ENCODE measurements around the gene DEGS2. TPM values are rescaled to one million over a fixed set of nuclear protein-coding genes. Genes with fewer than 3 reads are reported as not detected.

DEGS2 gene
- total and polyA plus RNA-seq, 3 experiments from 2014 or later, result 0.35 to 0.72 (median 0.42) TPM

DNA sequence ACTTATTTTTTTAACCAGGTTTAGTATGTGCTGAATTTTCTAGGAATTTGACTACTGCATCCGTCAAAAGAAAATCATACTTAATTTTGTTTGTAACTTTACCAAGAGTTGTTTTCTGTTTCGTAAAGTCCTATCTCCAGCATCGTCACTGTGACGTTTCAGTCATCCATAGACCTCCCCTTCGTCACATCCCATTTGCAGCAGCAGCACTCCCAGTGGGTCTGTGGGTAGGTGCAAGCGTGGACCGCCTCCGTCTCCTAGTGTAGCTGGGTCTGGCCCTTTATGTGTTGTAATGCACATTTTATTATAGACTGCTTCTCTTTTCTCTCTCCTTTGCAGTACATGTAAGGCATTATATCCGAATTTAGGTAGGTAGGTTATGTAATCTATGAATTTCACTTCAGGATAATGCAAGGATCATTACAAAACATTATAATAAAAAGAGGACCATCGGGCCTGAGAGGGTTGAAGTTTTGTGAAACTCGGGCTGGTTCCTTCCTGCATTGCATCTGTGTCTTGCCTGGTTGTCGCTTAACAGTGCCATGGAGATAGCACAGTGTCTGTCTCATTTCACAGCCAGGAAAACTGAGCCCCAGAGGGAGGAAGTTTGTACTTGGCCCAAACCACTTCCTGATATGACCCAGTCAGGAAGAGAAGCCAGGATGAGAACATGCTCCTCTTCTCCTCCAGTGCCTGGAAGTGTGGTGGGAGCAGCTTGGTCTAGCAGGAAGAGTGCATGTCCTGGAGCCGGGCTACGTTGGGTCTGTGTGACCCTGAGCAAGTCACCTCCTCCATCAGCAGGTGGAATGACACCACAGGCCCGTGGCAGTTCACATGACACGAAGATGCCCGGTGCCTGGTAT, 53.0 kb downstream of the DEGS2 start:
- CTCF ChIA-PET, result interaction anchor here (1.2 to 58.3 kb wide), 3 partner anchors 23 to 86 kb away, joined by 3 to 1568 read pairs (median 11); partner anchors contain the start of gene EVL
- POLR2A ChIA-PET, result interaction anchor here (1.1 to 10.8 kb wide), 5 partner anchors 11 to 38 kb away, joined by 3 to 106 read pairs (median 6); partner anchors contain the start of gene EVL
- Mint-ChIP-seq H3K27ac (peak overlapping the region; percentile 86 to 97 (median 94)), H3K36me3 (peaks cover 7 to 95% (median 26%) of the 10 kb centered on the region in 3 donors), H3K27me3 (peaks cover 0 to 6% of the 10 kb centered on the region in 2 donors), H3K4me3 (peak overlapping the region; percentile 26 to 86 (median 74)), H3K4me1 (peaks cover 79 to 89% (median 83%) of the 10 kb centered on the region in 3 donors), H3K9me3 (no peaks in the 10 kb centered on the region)
- H3K4me1 ChIP-seq (ENCODE audit: insufficient read depth, low read length), result peaks cover 79% of the 10 kb centered on the region
- no peak overlapping the region for H3K4me3 ChIP-seq (ENCODE audit: low read length)
- H3K9me3 ChIP-seq (ENCODE audit: low read length), result no peaks in the 10 kb centered on the region
- H3K36me3 ChIP-seq (ENCODE audit: insufficient read depth, low read length), result peaks cover 53% of the 10 kb centered on the region
- H3K27me3 ChIP-seq (ENCODE audit: insufficient read depth, low read length, poor library complexity, severe bottlenecking), result no peaks in the 10 kb centered on the region
- peak overlapping the region; percentile 5 for H3K27ac ChIP-seq (ENCODE audit: low read depth, low read length)
- peak in 4 of 5 donors; percentile 44 to 78 (median 61) for DNase-seq

GRCh38 chr14:100105357-100106169, 53.9 kb downstream of the DEGS2 start:
- no peaks in the 10 kb centered on the region for H3K9me3 ChIP-seq (ENCODE audit: low read length)
- H3K4me1 Mint-ChIP-seq, result peaks cover 86 to 94% (median 92%) of the 10 kb centered on the region in 3 donors
- ChIA-PET CTCF (interaction anchor here (0.5 to 58.3 kb wide), 8 partner anchors 10 to 122 kb away, joined by 3 to 1568 read pairs (median 4); partner anchors contain the start of gene EVL), POLR2A (interaction anchor here (0.5 to 10.8 kb wide), 7 partner anchors 10 to 167 kb away, joined by 3 to 106 read pairs (median 6); partner anchors contain the start of gene EVL)
- H3K4me3 ChIP-seq (ENCODE audit: low read length), result peak overlapping the region; percentile 27
- no peaks in the 10 kb centered on the region for H3K9me3 Mint-ChIP-seq
- H3K27me3 Mint-ChIP-seq, result peaks cover 0 to 6% of the 10 kb centered on the region in 2 donors
- H3K27ac Mint-ChIP-seq, result peak overlapping the region; percentile 86 to 97 (median 94)
- H3K36me3 Mint-ChIP-seq, result peaks cover 7 to 96% (median 28%) of the 10 kb centered on the region in 3 donors
- H3K4me1 ChIP-seq (ENCODE audit: insufficient read depth, low read length), result peaks cover 88% of the 10 kb centered on the region
- no peaks in the 10 kb centered on the region for H3K27me3 ChIP-seq (ENCODE audit: insufficient read depth, low read length, poor library complexity, severe bottlenecking)
- peak overlapping the region; percentile 5 for H3K27ac ChIP-seq (ENCODE audit: low read depth, low read length)
- H3K36me3 ChIP-seq (ENCODE audit: insufficient read depth, low read length), result peaks cover 50% of the 10 kb centered on the region
- DNase-seq, result peak in 3 of 5 donors; percentile 24 to 68 (median 54)
- peak overlapping the region; percentile 46 to 86 (median 74) for H3K4me3 Mint-ChIP-seq

GRCh38 chr14:100104523-100105300, 54.7 kb downstream of the DEGS2 start:
- Mint-ChIP-seq H3K9me3 (no peaks in the 10 kb centered on the region), H3K36me3 (peaks cover 11 to 96% (median 33%) of the 10 kb centered on the region in 3 donors), H3K4me1 (peaks cover 92 to 100% (median 99%) of the 10 kb centered on the region in 3 donors), H3K27me3 (peaks cover 0 to 6% of the 10 kb centered on the region in 2 donors), H3K27ac (peak overlapping the region; percentile 87 to 97 (median 94)), H3K4me3 (peak overlapping the region in 6 of 7 donors; percentile 54 to 85 (median 77))
- Histone ChIP-seq H3K27ac (ENCODE audit: low read depth, low read length) (no peak overlapping the region), H3K4me1 (ENCODE audit: insufficient read depth, low read length) (peaks cover 97% of the 10 kb centered on the region), H3K4me3 (ENCODE audit: low read length) (peak overlapping the region; percentile 27), H3K27me3 (ENCODE audit: insufficient read depth, low read length, poor library complexity, severe bottlenecking) (no peaks in the 10 kb centered on the region), H3K9me3 (ENCODE audit: low read length) (no peaks in the 10 kb centered on the region), H3K36me3 (ENCODE audit: insufficient read depth, low read length) (peaks cover 50% of the 10 kb centered on the region)
- CTCF ChIA-PET, result interaction anchor here (0.5 to 58.3 kb wide), 10 partner anchors 10 to 122 kb away, joined by 3 to 1568 read pairs (median 4); partner anchors contain the start of gene EVL
- POLR2A ChIA-PET, result interaction anchor here (1.2 to 10.8 kb wide), 5 partner anchors 15 to 36 kb away, joined by 3 to 106 read pairs (median 6); partner anchors contain the start of gene EVL
- DNase-seq, result peak in 1 of 5 donors; percentile 35

- no peak overlapping the region for H3K27ac ChIP-seq (ENCODE audit: low read depth, low read length)
- peaks cover 99% of the 10 kb centered on the region for H3K4me1 ChIP-seq (ENCODE audit: insufficient read depth, low read length)
- peaks cover 11 to 96% (median 35%) of the 10 kb centered on the region in 3 donors for H3K36me3 Mint-ChIP-seq
These were observed 55.5 kb downstream of the DEGS2 start for GRCh38 chr14:100104006-100104352.

GRCh38 chr14:100103250-100104005, 56.0 kb downstream of the DEGS2 start:
- H3K4me3 ChIP-seq (ENCODE audit: low read length), result peak overlapping the region; percentile 13
- peak overlapping the region; percentile 87 to 97 (median 94) for H3K27ac Mint-ChIP-seq
- no peak overlapping the region for H3K27ac ChIP-seq (ENCODE audit: low read depth, low read length)
- peaks cover 13 to 96% (median 40%) of the 10 kb centered on the region in 3 donors for H3K36me3 Mint-ChIP-seq
- H3K4me1 ChIP-seq (ENCODE audit: insufficient read depth, low read length), result peaks cover 99% of the 10 kb centered on the region
- POLR2A ChIA-PET, result interaction anchor here (0.7 to 10.8 kb wide), 6 partner anchors 21 to 1753 kb away, joined by 3 to 106 read pairs (median 8); partner anchors contain the start of gene EVL
- peaks cover 0 to 3% of the 10 kb centered on the region in 2 donors for H3K27me3 Mint-ChIP-seq
- H3K9me3 ChIP-seq (ENCODE audit: low read length), result no peaks in the 10 kb centered on the region
- H3K4me3 Mint-ChIP-seq, result peak overlapping the region; percentile 54 to 85 (median 76)
- peaks cover 47% of the 10 kb centered on the region for H3K36me3 ChIP-seq (ENCODE audit: insufficient read depth, low read length)
- CTCF ChIA-PET, result interaction anchor here (0.8 to 58.3 kb wide), 5 partner anchors 12 to 90 kb away, joined by 3 to 1568 read pairs (median 5); partner anchors contain the start of gene EVL
- H3K4me1 Mint-ChIP-seq, result peaks cover 92 to 100% (median 99%) of the 10 kb centered on the region in 3 donors
- DNase-seq, result peak in 1 of 5 donors; percentile 50
- H3K9me3 Mint-ChIP-seq, result no peaks in the 10 kb centered on the region
- H3K27me3 ChIP-seq (ENCODE audit: insufficient read depth, low read length, poor library complexity, severe bottlenecking), result no peaks in the 10 kb centered on the region

More at GRCh38 chr14:100104006-100104352, 55.5 kb downstream of the DEGS2 start:
- Histone ChIP-seq H3K4me3 (ENCODE audit: low read length) (peak overlapping the region; percentile 13), H3K27me3 (ENCODE audit: insufficient read depth, low read length, poor library complexity, severe bottlenecking) (no peaks in the 10 kb centered on the region), H3K9me3 (ENCODE audit: low read length) (no peaks in the 10 kb centered on the region), H3K36me3 (ENCODE audit: insufficient read depth, low read length) (peaks cover 47% of the 10 kb centered on the region)
- Mint-ChIP-seq H3K9me3 (no peaks in the 10 kb centered on the region), H3K4me3 (peak overlapping the region in 6 of 7 donors; percentile 54 to 85 (median 77)), H3K4me1 (peaks cover 92 to 100% (median 99%) of the 10 kb centered on the region in 3 donors), H3K27me3 (peaks cover 0 to 3% of the 10 kb centered on the region in 2 donors), H3K27ac (peak overlapping the region; percentile 87 to 97 (median 94))
- ChIA-PET POLR2A (interaction anchor here (1.2 to 10.8 kb wide), 3 partner anchors 15 to 35 kb away, joined by 3 to 106 read pairs (median 21); partner anchors contain the start of gene EVL), CTCF (interaction anchor here (0.8 to 58.3 kb wide), 6 partner anchors 11 to 121 kb away, joined by 3 to 1568 read pairs (median 6); partner anchors contain the start of gene EVL)
- no peak for DNase-seq

GRCh38 chr14:100102156-100102785, 57.2 kb downstream of the DEGS2 start:
- Mint-ChIP-seq H3K36me3 (peaks cover 22 to 96% (median 44%) of the 10 kb centered on the region in 3 donors), H3K27ac (peak overlapping the region; percentile 82 to 97 (median 88)), H3K27me3 (peaks cover 0 to 3% of the 10 kb centered on the region in 2 donors), H3K9me3 (no peaks in the 10 kb centered on the region), H3K4me1 (peaks cover 92 to 100% (median 99%) of the 10 kb centered on the region in 3 donors), H3K4me3 (peak overlapping the region; percentile 2 to 80 (median 46))
- Histone ChIP-seq H3K4me1 (ENCODE audit: insufficient read depth, low read length) (peaks cover 100% of the 10 kb centered on the region), H3K36me3 (ENCODE audit: insufficient read depth, low read length) (peaks cover 49% of the 10 kb centered on the region), H3K4me3 (ENCODE audit: low read length) (no peak overlapping the region), H3K27me3 (ENCODE audit: insufficient read depth, low read length, poor library complexity, severe bottlenecking) (no peaks in the 10 kb centered on the region), H3K27ac (ENCODE audit: low read depth, low read length) (no peak overlapping the region), H3K9me3 (ENCODE audit: low read length) (no peaks in the 10 kb centered on the region)
- POLR2A ChIA-PET, result interaction anchor here (0.6 to 10.8 kb wide), 6 partner anchors 16 to 134 kb away, joined by 3 to 106 read pairs (median 6); partner anchors contain the start of gene EVL
- peak in 1 of 5 donors; percentile 17 for DNase-seq
- CTCF ChIA-PET, result interaction anchor here (1.2 to 58.3 kb wide), 4 partner anchors 17 to 91 kb away, joined by 3 to 1568 read pairs (median 5); partner anchors contain the start of gene EVL

Measured in CD8-positive, alpha-beta memory T cell (primary cell).